Esophagus muscularis mucosa (tissue), 4 donors: ENCODE results near the gene TIE1.

Experiments used
- EP300 ChIP-seq: sonication (generic); formaldehyde crosslinking; IDR thresholded peaks from one replicate; pipeline ENCODE4 v1.6.1; 2017; ENCODE audit warnings: antibody characterized with exemption
- POLR2A ChIP-seq: fragments of 450-650 bp; IDR thresholded peaks from one replicate; pipeline ENCODE4 v1.6.1; 2017; ENCODE audit warnings: antibody characterized with exemption, moderate library complexity, mild to moderate bottlenecking, low read depth
- POLR2AphosphoS5 ChIP-seq, 2 donors: sonication (generic); formaldehyde crosslinking; IDR thresholded peaks; one replicate each; pipeline ENCODE4 v1.6.1; 2017; ENCODE audit warnings: antibody characterized with exemption in 2 of 2
- TF ChIP-seq, protein P1 (sequence below), 3 experiments: fragments of 200-600 bp in 2 of 3; fragments of 450-650 bp in 1 of 3; sonication (generic) in 2 of 3; IDR thresholded peaks; one replicate each; pipeline ENCODE4 v1.5.1; 2017 to 2019; ENCODE audit warnings: antibody characterized with exemption in 3 of 3, mild to moderate bottlenecking in 2 of 3, moderate library complexity in 1 of 3

DNA sequence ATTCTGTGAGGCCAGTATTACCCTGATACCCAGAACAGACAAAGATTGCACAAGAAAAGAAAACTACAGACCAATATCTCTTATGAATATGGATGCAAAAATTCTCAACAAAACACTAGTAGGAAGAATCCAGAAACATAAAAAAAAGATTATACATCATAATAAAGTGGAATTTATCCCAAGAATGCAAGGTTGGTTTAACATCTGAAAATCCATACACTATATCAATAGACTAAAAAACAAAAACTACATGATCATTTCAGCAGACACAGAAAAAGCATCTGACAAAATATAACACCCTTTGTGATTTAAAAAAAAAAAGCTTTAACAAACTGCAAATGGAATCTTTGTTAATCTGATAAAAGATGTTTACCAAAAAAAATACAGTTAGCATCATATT lies 24.6 kb downstream of the TIE1 start:
- TF ChIP-seq POLR2AphosphoS5 (IDR thresholded peaks at IDR 0.05) (no peak), EP300 (no peak), POLR2A (no peak)
- TF ChIP-seq, protein P1, sequence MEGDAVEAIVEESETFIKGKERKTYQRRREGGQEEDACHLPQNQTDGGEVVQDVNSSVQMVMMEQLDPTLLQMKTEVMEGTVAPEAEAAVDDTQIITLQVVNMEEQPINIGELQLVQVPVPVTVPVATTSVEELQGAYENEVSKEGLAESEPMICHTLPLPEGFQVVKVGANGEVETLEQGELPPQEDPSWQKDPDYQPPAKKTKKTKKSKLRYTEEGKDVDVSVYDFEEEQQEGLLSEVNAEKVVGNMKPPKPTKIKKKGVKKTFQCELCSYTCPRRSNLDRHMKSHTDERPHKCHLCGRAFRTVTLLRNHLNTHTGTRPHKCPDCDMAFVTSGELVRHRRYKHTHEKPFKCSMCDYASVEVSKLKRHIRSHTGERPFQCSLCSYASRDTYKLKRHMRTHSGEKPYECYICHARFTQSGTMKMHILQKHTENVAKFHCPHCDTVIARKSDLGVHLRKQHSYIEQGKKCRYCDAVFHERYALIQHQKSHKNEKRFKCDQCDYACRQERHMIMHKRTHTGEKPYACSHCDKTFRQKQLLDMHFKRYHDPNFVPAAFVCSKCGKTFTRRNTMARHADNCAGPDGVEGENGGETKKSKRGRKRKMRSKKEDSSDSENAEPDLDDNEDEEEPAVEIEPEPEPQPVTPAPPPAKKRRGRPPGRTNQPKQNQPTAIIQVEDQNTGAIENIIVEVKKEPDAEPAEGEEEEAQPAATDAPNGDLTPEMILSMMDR (IDR thresholded peaks at IDR 0.05), result no peak
